CD4-positive, alpha-beta T cell (primary cell): Measurements from ENCODE around the gene OSBPL10. TPM values are rescaled to one million over a fixed set of nuclear protein-coding genes. Genes with fewer than 3 reads are reported as not detected.

Experiments
- ATAC-seq: fragments of 200-7000 bp; cut with Tn5 transposase; one replicate; pipeline ENCODE4 v1.10.0; 2022; ENCODE audit warnings: mild to moderate bottlenecking; ENCODE audit not compliant: poor library complexity
- CTCF ChIA-PET: fragments of 350-600 bp; sonication (Branson Sonifier 250); formaldehyde crosslinking; loops from one replicate; lab custom pipeline; 2021; ENCODE audit warnings: antibody characterized with exemption, inconsistent platforms; lab: Charles Lee
- POLR2A ChIA-PET: fragments of 350-600 bp; sonication (Branson Sonifier 250); formaldehyde crosslinking; loops from one replicate; lab custom pipeline; 2021; ENCODE audit warnings: antibody characterized with exemption, inconsistent platforms; lab: Charles Lee
- DNase-seq, 14 experiments: peaks; one replicate each; pipeline ENCODE4 v3.0.0-alpha.2; 2013 to 2020; ENCODE audit warnings: mixed read lengths in 2 of 14
- H3K27ac ChIP-seq, 2 donors: one replicate each; pipeline versions ENCODE4 v1.5.1 to v1.7.0; 2013; ENCODE audit warnings: low read length in 2 of 2, low read depth in 1 of 2, mild to moderate bottlenecking in 1 of 2
- H3K27me3 ChIP-seq, 2 experiments: 1 replicate in 1 of 2; 2 replicates in 1 of 2; pipeline versions ENCODE4 v1.6.1 to v1.7.0; 2013; ENCODE audit warnings: low read length in 2 of 2, control low read depth in 1 of 2, mild to moderate bottlenecking in 1 of 2, moderate library complexity in 1 of 2; ENCODE audit not compliant: insufficient read depth in 2 of 2, control insufficient read depth in 1 of 2
- H3K36me3 ChIP-seq: one replicate; pipeline ENCODE4 v1.6.1; 2013; ENCODE audit warnings: low read length, control low read depth; ENCODE audit not compliant: insufficient read depth
- H3K4me1 ChIP-seq: one replicate; pipeline ENCODE4 v1.6.1; 2013; ENCODE audit warnings: low read length, control low read depth; ENCODE audit not compliant: insufficient read depth
- H3K4me3 ChIP-seq: one replicate; pipeline ENCODE4 v1.5.1; 2013; ENCODE audit warnings: mild to moderate bottlenecking, low read length, moderate library complexity
- H3K9me3 ChIP-seq, 2 experiments: 1 replicate in 1 of 2; 2 replicates in 1 of 2; pipeline versions ENCODE4 v1.6.1 to v1.7.0; 2013; ENCODE audit warnings: low read length in 2 of 2, mild to moderate bottlenecking in 2 of 2, control low read depth in 1 of 2, moderate library complexity in 1 of 2; ENCODE audit not compliant: control insufficient read depth in 1 of 2, insufficient read depth in 1 of 2
- H3K27ac Mint-ChIP-seq: one replicate; pipeline ENCODE4 v1.8.0; 2020; ENCODE audit warnings: mixed read lengths
- H3K27me3 Mint-ChIP-seq: one replicate; pipeline ENCODE4 v1.8.0; 2021; ENCODE audit warnings: mixed read lengths
- H3K36me3 Mint-ChIP-seq: one replicate; pipeline ENCODE4 v1.8.0; 2021; ENCODE audit warnings: low read depth, mixed read lengths
- H3K4me1 Mint-ChIP-seq: one replicate; pipeline ENCODE4 v1.8.0; 2021; ENCODE audit warnings: low read depth, mixed read lengths
- H3K4me3 Mint-ChIP-seq: one replicate; pipeline ENCODE4 v1.8.0; 2020; ENCODE audit warnings: mild to moderate bottlenecking, mixed read lengths
- H3K9me3 Mint-ChIP-seq: one replicate; pipeline ENCODE4 v1.8.0; 2020; ENCODE audit warnings: mixed read lengths
- intact Hi-C, 2 experiments: fragments of 100-400 bp; cut with DNase I in 1 of 2; cut with micrococcal nuclease in 1 of 2; formaldehyde crosslinking; loops; one replicate each; pipeline versions ENCODE4 v1.15.1 to v1.9.0; 2023 to 2025; cut with DNase I, micrococcal nuclease
- total RNA-seq, 174 experiments: library from RNA in 2 of 174; stranded (reverse) in 2 of 174; gene quantifications; one replicate each; pipeline ENCODE4 v1.2.3 and lab custom pipeline; 2021 to 2026
- TF ChIP-seq, protein P1 (sequence below): fragments of 200-600 bp; IDR thresholded peaks from one replicate; pipeline ENCODE4 v1.8.0; 2022; ENCODE audit warnings: antibody characterized with exemption, mild to moderate bottlenecking

OSBPL10 gene
- total RNA-seq, 2 experiments from 2014 or later = not detected

DNA sequence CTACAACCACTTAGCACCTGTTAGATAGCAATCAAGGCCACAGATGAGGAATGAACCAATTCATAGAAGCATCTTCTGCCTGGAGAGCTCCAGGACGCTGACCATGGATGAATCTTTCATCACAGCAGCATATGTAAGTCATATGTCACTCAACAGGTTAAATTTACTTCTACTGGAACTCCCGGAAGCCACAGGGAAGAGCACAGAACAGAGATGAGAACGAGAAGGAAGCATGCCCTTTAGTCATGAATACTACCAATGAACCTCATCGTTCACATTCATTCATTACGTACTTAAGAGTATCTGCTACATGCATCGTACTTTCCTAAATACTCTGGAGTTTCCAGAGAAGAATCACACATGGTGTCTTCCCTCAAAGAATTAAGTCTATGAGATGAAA, 255.5 kb downstream of the OSBPL10 start:
- TF ChIP-seq, protein P1, sequence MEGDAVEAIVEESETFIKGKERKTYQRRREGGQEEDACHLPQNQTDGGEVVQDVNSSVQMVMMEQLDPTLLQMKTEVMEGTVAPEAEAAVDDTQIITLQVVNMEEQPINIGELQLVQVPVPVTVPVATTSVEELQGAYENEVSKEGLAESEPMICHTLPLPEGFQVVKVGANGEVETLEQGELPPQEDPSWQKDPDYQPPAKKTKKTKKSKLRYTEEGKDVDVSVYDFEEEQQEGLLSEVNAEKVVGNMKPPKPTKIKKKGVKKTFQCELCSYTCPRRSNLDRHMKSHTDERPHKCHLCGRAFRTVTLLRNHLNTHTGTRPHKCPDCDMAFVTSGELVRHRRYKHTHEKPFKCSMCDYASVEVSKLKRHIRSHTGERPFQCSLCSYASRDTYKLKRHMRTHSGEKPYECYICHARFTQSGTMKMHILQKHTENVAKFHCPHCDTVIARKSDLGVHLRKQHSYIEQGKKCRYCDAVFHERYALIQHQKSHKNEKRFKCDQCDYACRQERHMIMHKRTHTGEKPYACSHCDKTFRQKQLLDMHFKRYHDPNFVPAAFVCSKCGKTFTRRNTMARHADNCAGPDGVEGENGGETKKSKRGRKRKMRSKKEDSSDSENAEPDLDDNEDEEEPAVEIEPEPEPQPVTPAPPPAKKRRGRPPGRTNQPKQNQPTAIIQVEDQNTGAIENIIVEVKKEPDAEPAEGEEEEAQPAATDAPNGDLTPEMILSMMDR = no peak
- DNase-seq (no peak), ATAC-seq (no peak)
- intact Hi-C loops = loop anchor here in 1 of 2 experiments (10.0 kb wide), 1 partner anchor 419 kb away; no protein-coding TSS in a partner anchor
- H3K27me3 ChIP-seq = peaks cover 0 to 2% of the 10 kb centered on the region in 2 experiments
- ChIA-PET POLR2A (no interaction called here), CTCF (no interaction called here)
- Mint-ChIP-seq H3K4me3 (no peak overlapping the region), H3K27ac (no peak overlapping the region), H3K36me3 (no peaks in the 10 kb centered on the region), H3K4me1 (no peaks in the 10 kb centered on the region), H3K27me3 (no peaks in the 10 kb centered on the region), H3K9me3 (no peaks in the 10 kb centered on the region)
- H3K36me3 ChIP-seq = no peaks in the 10 kb centered on the region
- H3K27ac ChIP-seq = no peak overlapping the region
- H3K9me3 ChIP-seq = no peaks in the 10 kb centered on the region
- H3K4me3 ChIP-seq = no peak overlapping the region
- H3K4me1 ChIP-seq = no peaks in the 10 kb centered on the region

DNA sequence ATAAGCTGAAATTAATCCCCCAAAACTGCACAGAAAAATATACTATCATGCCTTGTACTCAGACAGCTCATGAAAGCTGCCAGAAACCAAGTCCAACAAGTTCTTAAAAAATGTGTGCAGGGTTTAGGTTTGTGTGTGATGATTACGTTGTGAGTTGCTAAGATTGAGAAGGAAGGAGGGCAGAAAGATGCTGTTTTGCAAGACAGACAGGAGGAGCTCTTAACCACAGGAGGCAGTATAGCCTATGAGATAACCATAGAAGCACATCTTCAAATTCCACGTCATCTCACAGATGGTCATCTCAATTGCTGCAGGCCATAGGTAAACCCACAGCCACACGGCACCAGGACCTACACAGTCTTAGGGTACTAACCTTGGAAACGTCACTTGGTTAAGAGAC, 256.4 kb downstream of the OSBPL10 start:
- Histone ChIP-seq H3K4me1 (no peaks in the 10 kb centered on the region), H3K27me3 (peaks cover 0 to 2% of the 10 kb centered on the region in 2 experiments), H3K4me3 (no peak overlapping the region), H3K9me3 (no peaks in the 10 kb centered on the region), H3K27ac (no peak overlapping the region), H3K36me3 (no peaks in the 10 kb centered on the region)
- no peak overlapping the region for H3K4me3 Mint-ChIP-seq
- no peaks in the 10 kb centered on the region for H3K36me3 Mint-ChIP-seq
- H3K27me3 Mint-ChIP-seq = no peaks in the 10 kb centered on the region
- no peak overlapping the region for H3K27ac Mint-ChIP-seq
- ATAC-seq (no peak), DNase-seq (no peak)
- no peaks in the 10 kb centered on the region for H3K9me3 Mint-ChIP-seq
- POLR2A ChIA-PET = no interaction called here
- CTCF ChIA-PET = no interaction called here
- no peaks in the 10 kb centered on the region for H3K4me1 Mint-ChIP-seq
- TF ChIP-seq, protein P1 = no peak
- intact Hi-C loops = loop anchor here in 1 of 2 experiments (10.0 kb wide), 1 partner anchor 420 kb away; no protein-coding TSS in a partner anchor

DNA sequence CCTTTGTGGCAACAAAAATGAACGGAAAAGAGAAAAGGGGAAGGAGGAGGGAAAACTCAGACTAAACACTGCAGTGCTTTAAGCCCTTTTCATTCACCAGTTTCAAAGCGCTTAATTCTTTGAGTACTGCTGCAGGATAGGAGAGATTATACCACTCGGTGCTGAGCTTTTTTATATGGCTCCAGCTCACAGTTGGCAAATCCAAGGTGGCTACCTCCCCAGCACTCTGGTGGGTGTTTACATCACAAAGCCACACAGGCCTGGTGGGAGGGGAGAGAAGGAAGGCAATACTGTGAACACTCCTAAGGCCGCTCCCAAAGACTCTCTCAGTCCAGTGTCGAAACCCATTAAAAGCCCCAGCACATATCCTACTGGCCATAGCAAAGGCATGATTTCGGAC, 256.9 kb downstream of the OSBPL10 start:
- POLR2A ChIA-PET = no interaction called here
- CTCF ChIA-PET = no interaction called here
- Histone ChIP-seq H3K27ac (no peak overlapping the region), H3K9me3 (no peaks in the 10 kb centered on the region), H3K4me3 (no peak overlapping the region), H3K4me1 (no peaks in the 10 kb centered on the region), H3K27me3 (peaks cover 0 to 2% of the 10 kb centered on the region in 2 experiments), H3K36me3 (no peaks in the 10 kb centered on the region)
- H3K4me1 Mint-ChIP-seq = no peaks in the 10 kb centered on the region
- intact Hi-C loops = loop anchor here in 1 of 2 experiments (10.0 kb wide), 1 partner anchor 421 kb away; no protein-coding TSS in a partner anchor
- H3K27me3 Mint-ChIP-seq = no peaks in the 10 kb centered on the region
- no peaks in the 10 kb centered on the region for H3K36me3 Mint-ChIP-seq
- ATAC-seq (no peak), DNase-seq (no peak)
- TF ChIP-seq, protein P1 = no peak
- no peak overlapping the region for H3K4me3 Mint-ChIP-seq
- no peak overlapping the region for H3K27ac Mint-ChIP-seq
- H3K9me3 Mint-ChIP-seq = no peaks in the 10 kb centered on the region
